Upper lobe of right lung (tissue), 1 donor: Measurements from ENCODE around the gene GPR142. TPM values are rescaled to one million over a fixed set of nuclear protein-coding genes. Genes with fewer than 3 reads are reported as not detected.
"Not testable (repeated sequence)": the region's sequence is repeated elsewhere in the genome, so short reads cannot be mapped to it uniquely, and the experiment has no call there.

ENCODE experiments used
- ATAC-seq: fragments of 200-7000 bp; cut with Tn5 transposase; one replicate; pipeline ENCODE4 v1.9.1; 2020; ENCODE audit warnings: mild to moderate bottlenecking, moderate library complexity
- DNase-seq: peaks from one replicate; pipeline ENCODE4 v3.0.0-alpha.2; 2020
- H3K27ac ChIP-seq: fragments of 200-600 bp; one replicate; pipeline ENCODE4 v1.8.0; 2022
- H3K27me3 ChIP-seq: fragments of 200-600 bp; one replicate; pipeline ENCODE4 v1.8.0; 2022; ENCODE audit warnings: mild to moderate bottlenecking
- H3K36me3 ChIP-seq: fragments of 200-600 bp; one replicate; pipeline ENCODE4 v1.8.0; 2022
- H3K4me1 ChIP-seq: fragments of 200-600 bp; one replicate; pipeline ENCODE4 v1.8.0; 2022
- H3K4me3 ChIP-seq: fragments of 200-600 bp; one replicate; pipeline ENCODE4 v1.8.0; 2022; ENCODE audit warnings: mild to moderate bottlenecking
- H3K9me3 ChIP-seq: fragments of 200-600 bp; one replicate; pipeline ENCODE4 v1.8.0; 2022
- CTCF ChIP-seq: fragments of 200-600 bp; IDR thresholded peaks from one replicate; pipeline ENCODE4 v1.8.0; 2022; ENCODE audit warnings: antibody characterized with exemption
- intact Hi-C: fragments of 100-400 bp; cut with DNase I; formaldehyde crosslinking; loops from one replicate; pipeline ENCODE4 v1.11.0; 2022
- total RNA-seq: library from RNA; stranded (reverse); fragmentation: NEBNext Ultra II Directional; extraction: Animal tissue kit (Norgen Biotek cat#: 25700); gene quantifications from one replicate; pipeline ENCODE4 v1.2.1, GENCODE V29; 2021
- donor health status: DM: no; HTN: yes; CAD: no; lungs with severe emphysema.

GPR142 gene
- total RNA-seq, 1 donor from 2014 or later: not detected

- H3K9me3 ChIP-seq: no peaks in the 10 kb centered on the region
- TF ChIP-seq CTCF: no peak
- intact Hi-C loops: no loop called here
- no peaks in the 10 kb centered on the region for H3K36me3 ChIP-seq
- H3K4me1 ChIP-seq: no peaks in the 10 kb centered on the region
- no peak overlapping the region for H3K4me3 ChIP-seq
- DNase-seq (no peak), ATAC-seq (no peak)
- no peaks in the 10 kb centered on the region for H3K27me3 ChIP-seq
- H3K27ac ChIP-seq: no peak overlapping the region
Observed at GRCh38 chr17:74396567-74396966, 29.3 kb downstream of the GPR142 start.

- H3K4me3 ChIP-seq: no peak overlapping the region
- ATAC-seq: no peak
- DNase-seq: no peak
- TF ChIP-seq CTCF: no peak
- intact Hi-C loops: no loop called here
- no peaks in the 10 kb centered on the region for H3K36me3 ChIP-seq
- H3K9me3 ChIP-seq: no peaks in the 10 kb centered on the region
- H3K27me3 ChIP-seq: no peaks in the 10 kb centered on the region
- H3K4me1 ChIP-seq: no peaks in the 10 kb centered on the region
- no peak overlapping the region for H3K27ac ChIP-seq
Observed at GRCh38 chr17:74402048-74402447, 34.7 kb downstream of the GPR142 start.

GRCh38 chr17:74403512-74404137 is 36.3 kb downstream of the GPR142 start:
- H3K27me3 ChIP-seq: no peaks in the 10 kb centered on the region
- H3K4me1 ChIP-seq: no peaks in the 10 kb centered on the region
- ATAC-seq: no peak
- TF ChIP-seq CTCF: no peak
- no peaks in the 10 kb centered on the region for H3K9me3 ChIP-seq
- no peaks in the 10 kb centered on the region for H3K36me3 ChIP-seq
- H3K27ac ChIP-seq: no peak overlapping the region
- intact Hi-C loops: no loop called here
- DNase-seq: no peak
- no peak overlapping the region for H3K4me3 ChIP-seq

- no peak for TF ChIP-seq CTCF
- H3K9me3 ChIP-seq: no peaks in the 10 kb centered on the region
- DNase-seq (no peak), ATAC-seq (no peak)
- H3K4me1 ChIP-seq: no peaks in the 10 kb centered on the region
- intact Hi-C loops: no loop called here
- no peak overlapping the region for H3K4me3 ChIP-seq
- H3K27me3 ChIP-seq: no peaks in the 10 kb centered on the region
- H3K27ac ChIP-seq: no peak overlapping the region
- H3K36me3 ChIP-seq: no peaks in the 10 kb centered on the region
Observed at GRCh38 chr17:74404218-74404617, 36.9 kb downstream of the GPR142 start.

GRCh38 chr17:74404789-74405188 is 37.5 kb downstream of the GPR142 start:
- Histone ChIP-seq H3K4me1 (no peaks in the 10 kb centered on the region), H3K4me3 (no peak overlapping the region), H3K27me3 (no peaks in the 10 kb centered on the region), H3K27ac (no peak overlapping the region), H3K36me3 (no peaks in the 10 kb centered on the region), H3K9me3 (no peaks in the 10 kb centered on the region)
- DNase-seq (no peak), ATAC-seq (no peak)
- intact Hi-C loops: no loop called here
- no peak for TF ChIP-seq CTCF

GRCh38 chr17:74405311-74405710 is 38.0 kb downstream of the GPR142 start:
- not testable (repeated sequence) for DNase-seq

More at GRCh38 chr17:74405311-74405710, 38.0 kb downstream of the GPR142 start:
- H3K9me3 ChIP-seq, intact Hi-C loops, H3K4me3 ChIP-seq, H3K27ac ChIP-seq, H3K36me3 ChIP-seq, H3K4me1 ChIP-seq, ATAC-seq, H3K27me3 ChIP-seq: not testable (repeated sequence)
